H1 (cell line): ENCODE measurements around the gene C5AR1. TPM values are rescaled to one million over a fixed set of nuclear protein-coding genes. Genes with fewer than 3 reads are reported as not detected.

Experiments used
- CTCF ChIA-PET: fragments of 300-600 bp; sonication (Branson Sonifier 250); formaldehyde crosslinking; loops from one replicate; lab custom pipeline; 2021; ENCODE audit not compliant: partially characterized antibody; lab: Charles Lee
- POLR2A ChIA-PET: fragments of 300-600 bp; sonication (Branson Sonifier 250); formaldehyde crosslinking; loops from one replicate; lab custom pipeline; 2021; ENCODE audit warnings: inconsistent platforms; ENCODE audit not compliant: partially characterized antibody; lab: Charles Lee
- DNase-seq, 2 experiments: peaks; one replicate each; pipeline versions ENCODE4 v3.0.0 to v3.0.0-alpha.2; 2010 to 2022; ENCODE audit warnings: low spot score in 2 of 2, low read depth in 1 of 2, mixed read lengths in 1 of 2
- FAIRE-seq: peaks from 2 replicates; lab custom pipeline; 2011; peaks lifted over from hg19 to GRCh38; lab: Jason Lieb, UNC
- H2AFZ ChIP-seq: 2 replicates; pipeline ENCODE4 v1.8.1; 2012; ENCODE audit warnings: low read length, inconsistent platforms
- H2AK5ac ChIP-seq: 2 replicates; pipeline ENCODE4 v1.6.1; 2013; ENCODE audit warnings: low read depth, low read length
- H2BK120ac ChIP-seq: replicated peaks from 2 replicates; pipeline ENCODE3; 2013; ENCODE audit warnings: low read depth, low read length, inconsistent platforms
- H2BK12ac ChIP-seq: 2 replicates; pipeline ENCODE4 v1.6.1; 2013; ENCODE audit warnings: low read depth, low read length
- H2BK15ac ChIP-seq: 2 replicates; pipeline ENCODE4 v1.6.1; 2013; ENCODE audit warnings: low read length
- H2BK20ac ChIP-seq: 2 replicates; pipeline ENCODE4 v1.6.1; 2013; ENCODE audit warnings: low read length
- H2BK5ac ChIP-seq: 2 replicates; pipeline ENCODE4 v1.6.1; 2013; ENCODE audit warnings: low read depth, low read length
- H3K14ac ChIP-seq: 2 replicates; pipeline ENCODE4 v1.6.1; 2013; ENCODE audit warnings: inconsistent platforms; ENCODE audit not compliant: insufficient read length
- H3K18ac ChIP-seq: 2 replicates; pipeline ENCODE4 v1.6.1; 2013; ENCODE audit warnings: low read length; ENCODE audit errors: extremely low read depth
- H3K23ac ChIP-seq: 2 replicates; pipeline ENCODE4 v1.6.1; 2013; ENCODE audit warnings: inconsistent platforms; ENCODE audit not compliant: insufficient read length
- H3K23me2 ChIP-seq: 2 replicates; pipeline ENCODE4 v1.6.1; 2013; ENCODE audit warnings: low read depth, low read length
- H3K27ac ChIP-seq: 2 replicates; pipeline ENCODE4 v1.6.1; 2011; ENCODE audit warnings: low read depth, low read length, inconsistent platforms
- H3K27me3 ChIP-seq, 4 experiments: replicated peaks in 1 of 4; 1 replicate in 1 of 4; 2 replicates in 3 of 4; pipeline versions ENCODE4 v1.6.1 to v1.8.1; 2011 to 2013; ENCODE audit warnings: low read length in 3 of 4, mild to moderate bottlenecking in 3 of 4, inconsistent platforms in 2 of 4, mixed read lengths in 2 of 4, moderate library complexity in 1 of 4; ENCODE audit not compliant: control insufficient read depth in 3 of 4, insufficient read depth in 3 of 4; ENCODE audit errors: extremely low read depth in 1 of 4
- H3K36me3 ChIP-seq, 4 experiments: 2 replicates each; pipeline versions ENCODE4 v1.6.1 to v1.8.1; 2011 to 2013; ENCODE audit warnings: mild to moderate bottlenecking in 4 of 4, low read length in 3 of 4, moderate library complexity in 2 of 4, control low read depth in 1 of 4, inconsistent platforms in 1 of 4; ENCODE audit not compliant: insufficient read depth in 4 of 4, control insufficient read depth in 2 of 4
- H3K4ac ChIP-seq: replicated peaks from 2 replicates; pipeline ENCODE3; 2013; ENCODE audit warnings: low read length, low read depth, mixed read lengths, inconsistent platforms; ENCODE audit not compliant: insufficient read length
- H3K4me1 ChIP-seq, 4 experiments: replicated peaks in 1 of 4; 1 replicate in 1 of 4; 2 replicates in 3 of 4; pipeline versions ENCODE4 v1.6.1 to v1.8.1; 2011 to 2013; ENCODE audit warnings: low read length in 3 of 4, inconsistent platforms in 2 of 4, mixed read lengths in 1 of 4; ENCODE audit not compliant: insufficient read depth in 4 of 4, control insufficient read depth in 3 of 4
- H3K4me2 ChIP-seq, 2 experiments: 2 replicates each; pipeline versions ENCODE4 v1.6.1 to v1.8.1; 2011 to 2013; ENCODE audit warnings: low read depth in 2 of 2, low read length in 2 of 2, control low read depth in 1 of 2, inconsistent platforms in 1 of 2, mild to moderate bottlenecking in 1 of 2; ENCODE audit not compliant: insufficient read depth in 1 of 2
- H3K4me3 ChIP-seq, 4 experiments: fragments of 200-600, 300-600 bp in 1 of 4; sonication (generic), shearing (Covaris generic), sonication (Bioruptor Twin) in 1 of 4; 2 replicates each; pipeline versions ENCODE4 v1.5.1 to v1.8.1; 2011 to 2016; ENCODE audit warnings: low read length in 4 of 4, low read depth in 3 of 4, control low read depth in 2 of 4, inconsistent platforms in 2 of 4, mild to moderate bottlenecking in 2 of 4, mixed read lengths in 1 of 4, moderate library complexity in 1 of 4; ENCODE audit not compliant: insufficient read depth in 2 of 4; ENCODE audit errors: extremely low read depth in 1 of 4
- H3K56ac ChIP-seq: replicated peaks from 2 replicates; pipeline ENCODE3; 2013; ENCODE audit warnings: low read depth, mild to moderate bottlenecking, mixed read lengths, low read length, inconsistent platforms; ENCODE audit not compliant: insufficient read length
- H3K79me1 ChIP-seq: 2 replicates; pipeline ENCODE4 v1.6.1; 2013; ENCODE audit warnings: low read depth, low read length, control low read depth
- H3K79me2 ChIP-seq, 2 experiments: 2 replicates each; pipeline versions ENCODE4 v1.6.1 to v1.8.1; 2012 to 2013; ENCODE audit warnings: low read length in 2 of 2, mild to moderate bottlenecking in 2 of 2, inconsistent platforms in 1 of 2; ENCODE audit not compliant: insufficient read depth in 2 of 2, control insufficient read depth in 1 of 2
- H3K9ac ChIP-seq, 4 experiments: replicated peaks in 1 of 4; 1 replicate in 1 of 4; 2 replicates in 3 of 4; pipeline versions ENCODE4 v1.6.1 to v1.8.1; 2011 to 2013; ENCODE audit warnings: low read depth in 3 of 4, low read length in 3 of 4, control low read depth in 2 of 4, mild to moderate bottlenecking in 2 of 4, moderate library complexity in 2 of 4, inconsistent platforms in 1 of 4; ENCODE audit errors: extremely low read depth in 1 of 4
- H3K9me3 ChIP-seq, 2 experiments: 2 replicates each; pipeline versions ENCODE4 v1.6.1 to v1.8.1; 2012 to 2013; ENCODE audit warnings: mild to moderate bottlenecking in 2 of 2, moderate library complexity in 2 of 2, control low read depth in 1 of 2, inconsistent platforms in 1 of 2, low read depth in 1 of 2, low read length in 1 of 2, mixed read lengths in 1 of 2; ENCODE audit not compliant: insufficient read depth in 2 of 2
- H4K20me1 ChIP-seq, 2 experiments: replicated peaks in 1 of 2; 2 replicates each; pipeline versions ENCODE3 to v1.8.1; 2011 to 2013; ENCODE audit warnings: inconsistent platforms in 2 of 2, low read length in 2 of 2, mild to moderate bottlenecking in 1 of 2; ENCODE audit not compliant: insufficient read depth in 2 of 2, control insufficient read depth in 1 of 2
- H4K5ac ChIP-seq: 2 replicates; pipeline ENCODE4 v1.6.1; 2013; ENCODE audit warnings: low read length, low read depth, mixed read lengths, inconsistent platforms; ENCODE audit not compliant: insufficient read length
- H4K8ac ChIP-seq: 2 replicates; pipeline ENCODE4 v1.8.0; 2013; ENCODE audit warnings: mild to moderate bottlenecking, moderate library complexity, low read length, inconsistent platforms; ENCODE audit not compliant: insufficient read depth; ENCODE audit errors: extremely low read depth
- H4K91ac ChIP-seq: replicated peaks from 2 replicates; pipeline ENCODE3; 2013; ENCODE audit warnings: low read length, mixed read lengths, inconsistent platforms; ENCODE audit not compliant: insufficient read length
- CTBP2 ChIP-seq: IDR thresholded peaks from 2 replicates; pipeline ENCODE4 v1.7.0; 2011; ENCODE audit warnings: borderline replicate concordance, mild to moderate bottlenecking, moderate library complexity, mixed read lengths, low read length; ENCODE audit not compliant: insufficient read depth, insufficient read length
- EP300 ChIP-seq, 2 experiments: IDR thresholded peaks; 1 replicate in 1 of 2; 2 replicates in 1 of 2; pipeline ENCODE4 v1.6.1; 2011 to 2012; ENCODE audit warnings: low read depth in 2 of 2, low read length in 2 of 2, mild to moderate bottlenecking in 2 of 2, borderline replicate concordance in 1 of 2, inconsistent platforms in 1 of 2, moderate library complexity in 1 of 2
- GABPA ChIP-seq: IDR thresholded peaks from 2 replicates; pipeline ENCODE4 v1.6.1; 2011; ENCODE audit warnings: mild to moderate bottlenecking, low read length, moderate library complexity, borderline replicate concordance; ENCODE audit not compliant: insufficient read depth
- HDAC6 ChIP-seq: IDR thresholded peaks from one replicate; pipeline ENCODE4 v1.7.1; 2012; ENCODE audit warnings: low read depth, mild to moderate bottlenecking, inconsistent platforms, low read length, moderate library complexity
- KDM5A ChIP-seq: fragments of 200-600 bp; IDR thresholded peaks from 2 replicates; pipeline ENCODE4 v1.7.1; 2012; ENCODE audit warnings: mild to moderate bottlenecking, low read length, inconsistent platforms, mixed read lengths
- POLR2A ChIP-seq, 2 experiments: IDR thresholded peaks; 1 replicate in 1 of 2; 2 replicates in 1 of 2; pipeline ENCODE4 v1.6.1; 2011; ENCODE audit warnings: low read depth in 2 of 2, low read length in 2 of 2, mild to moderate bottlenecking in 2 of 2; ENCODE audit errors: control extremely low read depth in 1 of 2
- POLR2AphosphoS5 ChIP-seq: IDR thresholded peaks from 2 replicates; pipeline ENCODE4 v1.6.1; 2011; ENCODE audit warnings: low read depth, low read length
- RBBP5 ChIP-seq: IDR thresholded peaks from 2 replicates; pipeline ENCODE4 v1.7.1; 2012; ENCODE audit warnings: low read depth, mild to moderate bottlenecking, inconsistent platforms, low read length, moderate library complexity, borderline replicate concordance
- TAF1 ChIP-seq: IDR thresholded peaks from 2 replicates; pipeline ENCODE4 v1.6.1; 2011; ENCODE audit warnings: mild to moderate bottlenecking, low read depth, low read length
- TEAD4 ChIP-seq: IDR thresholded peaks from 2 replicates; pipeline ENCODE4 v1.6.1; 2012; ENCODE audit warnings: low read depth, low read length, inconsistent platforms, mixed read lengths
- WGBS, 2 experiments: shearing (Covaris generic) in 1 of 2; methylation state at CpG; one replicate each; pipeline versions ENCODE4 v1.1.6 to v1.1.7; 2013 to 2015; ENCODE audit warnings: low lambda C conversion rate in 2 of 2, mixed read lengths in 2 of 2, inconsistent platforms in 1 of 2, low coverage in 1 of 2, missing lambda C conversion rate in 1 of 2; ENCODE audit not compliant: insufficient replicate concordance in 2 of 2, insufficient coverage in 1 of 2, insufficient read length in 1 of 2; ENCODE audit errors: extremely low coverage in 1 of 2, missing lambda C conversion rate in 1 of 2; 5-methylcytosine and 5-hydroxymethylcytosine counted together
- polyA plus RNA-seq, 7 experiments: library from polyadenylated mRNA; depleted of rRNA in 3 of 7; stranded (reverse) in 5 of 7; unstranded in 2 of 7; fragments of >200 nt in 5 of 7; fragments of 200-250 nt in 2 of 7; gene quantifications; 1 replicate in 5 of 7; 2 replicates in 1 of 7; 4 replicates in 1 of 7; pipeline versions ENCODE4 v1.2.1 to v1.2.3, GENCODE V29; 2011 to 2013; ENCODE audit warnings: missing spikeins in 2 of 7, mixed read lengths in 2 of 7
- total RNA-seq: library from RNA; stranded (reverse); fragmentation: NEBNext Ultra II Directional; extraction: Animal tissue kit (Norgen Biotek cat#: 25700); gene quantifications from 2 replicates; pipeline ENCODE4 v1.2.1, GENCODE V29; 2021
- TF ChIP-seq, protein P1 (sequence below): IDR thresholded peaks from 2 replicates; pipeline ENCODE4 v1.6.1; 2012; ENCODE audit warnings: inconsistent platforms
- TF ChIP-seq, protein P2 (sequence below): IDR thresholded peaks from 2 replicates; pipeline ENCODE4 v1.6.1; 2011; ENCODE audit warnings: low read length, improper control_type of control experiment

The C5AR1 gene
- total and polyA plus RNA-seq, 2 of the 8 experiments (the other 6 are each of a cell fraction or from before 2014, with no cell fraction given) = 0.20 TPM; not detected in 1

DNA sequence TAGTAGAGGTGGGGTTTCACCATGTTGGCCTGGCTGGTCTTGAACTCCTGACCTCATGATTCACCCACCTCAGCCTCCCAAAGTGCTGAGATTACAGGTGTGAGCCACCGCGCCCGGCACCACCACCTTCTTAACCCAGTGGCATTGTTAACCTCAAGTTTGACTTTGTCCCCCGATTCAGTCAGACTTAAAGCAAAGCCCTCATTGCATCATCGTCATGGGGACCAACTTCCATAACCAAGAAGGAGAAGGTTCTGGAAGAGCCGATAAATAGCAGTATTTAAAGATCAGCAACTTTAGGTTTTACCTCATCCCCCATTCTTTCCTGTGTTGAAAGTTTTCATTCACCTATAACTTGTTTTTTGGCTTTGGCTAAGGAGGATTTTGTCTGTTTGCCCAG, 41.6 kb upstream of the C5AR1 start:
- no peak for DNase-seq
- Histone ChIP-seq H3K27me3 (no peaks in the 10 kb centered on the region), H3K56ac (no peak overlapping the region), H3K4me2 (no peak overlapping the region), H4K5ac (no peak overlapping the region), H3K9ac (no peak overlapping the region), H3K79me1 (no peaks in the 10 kb centered on the region; the same call in 1 of the 2 replicates), H4K8ac (no peak overlapping the region), H3K23me2 (peaks cover 9% of the 10 kb centered on the region; the same call in 1 of the 2 replicates), H2AFZ (no peak overlapping the region), H3K27ac (no peak overlapping the region), H2BK5ac (no peak overlapping the region), H3K9me3 (no peaks in the 10 kb centered on the region), H2BK12ac (no peak overlapping the region), H3K18ac (no peak overlapping the region), H2BK20ac (no peak overlapping the region), H3K14ac (no peak overlapping the region), H4K20me1 (peaks cover 3 to 13% of the 10 kb centered on the region in 2 experiments), H3K4ac (no peak overlapping the region), H4K91ac (no peak overlapping the region), H3K4me1 (peaks cover 0 to 12% (median 5%) of the 10 kb centered on the region in 4 experiments; a peak in 6 of 7 replicates), H3K23ac (no peak overlapping the region), H2BK15ac (no peak overlapping the region), H3K4me3 (no peak overlapping the region), H3K36me3 (peaks cover 5 to 31% (median 17%) of the 10 kb centered on the region in 4 experiments; a peak in 7 of 8 replicates), H3K79me2 (no peaks in the 10 kb centered on the region), H2AK5ac (no peak overlapping the region), H2BK120ac (no peak overlapping the region)
- CTCF ChIA-PET = interaction anchor here (1.9 kb wide), 1 partner anchor 17 kb away, joined by 4 read pairs; no protein-coding TSS in a partner anchor
- WGBS, 2 experiments = 90% methylated on average over 6 of the region's 6 CpGs; no CpG with 5 or more reads in 1 of the 2 experiments
- POLR2A ChIA-PET = interaction anchor here (4.0 to 6.2 kb wide), 2 partner anchors 7 to 10 kb away, joined by 16 to 49 read pairs; no protein-coding TSS in a partner anchor
- FAIRE-seq = no peak
- TF ChIP-seq POLR2A (IDR thresholded peaks at IDR 0.05; ENCODE audit: control extremely low read depth in 1 of 2, low read depth in 2 of 2, low read length in 2 of 2) (no peak), GABPA (no peak), TEAD4 (no peak), CTBP2 (no peak), EP300 (IDR thresholded peaks at IDR 0.05; ENCODE audit: borderline replicate concordance in 1 of 2, low read depth in 2 of 2, low read length in 2 of 2) (no peak), HDAC6 (no peak), KDM5A (no peak), RBBP5 (no peak), TAF1 (no peak), POLR2AphosphoS5 (no peak)
- TF ChIP-seq, protein P1, sequence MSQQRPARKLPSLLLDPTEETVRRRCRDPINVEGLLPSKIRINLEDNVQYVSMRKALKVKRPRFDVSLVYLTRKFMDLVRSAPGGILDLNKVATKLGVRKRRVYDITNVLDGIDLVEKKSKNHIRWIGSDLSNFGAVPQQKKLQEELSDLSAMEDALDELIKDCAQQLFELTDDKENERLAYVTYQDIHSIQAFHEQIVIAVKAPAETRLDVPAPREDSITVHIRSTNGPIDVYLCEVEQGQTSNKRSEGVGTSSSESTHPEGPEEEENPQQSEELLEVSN = no peak
- TF ChIP-seq, protein P2, sequence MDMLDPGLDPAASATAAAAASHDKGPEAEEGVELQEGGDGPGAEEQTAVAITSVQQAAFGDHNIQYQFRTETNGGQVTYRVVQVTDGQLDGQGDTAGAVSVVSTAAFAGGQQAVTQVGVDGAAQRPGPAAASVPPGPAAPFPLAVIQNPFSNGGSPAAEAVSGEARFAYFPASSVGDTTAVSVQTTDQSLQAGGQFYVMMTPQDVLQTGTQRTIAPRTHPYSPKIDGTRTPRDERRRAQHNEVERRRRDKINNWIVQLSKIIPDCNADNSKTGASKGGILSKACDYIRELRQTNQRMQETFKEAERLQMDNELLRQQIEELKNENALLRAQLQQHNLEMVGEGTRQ = no peak
